ENCODE measurements around the gene COCH.

Gene COCH

DNA sequence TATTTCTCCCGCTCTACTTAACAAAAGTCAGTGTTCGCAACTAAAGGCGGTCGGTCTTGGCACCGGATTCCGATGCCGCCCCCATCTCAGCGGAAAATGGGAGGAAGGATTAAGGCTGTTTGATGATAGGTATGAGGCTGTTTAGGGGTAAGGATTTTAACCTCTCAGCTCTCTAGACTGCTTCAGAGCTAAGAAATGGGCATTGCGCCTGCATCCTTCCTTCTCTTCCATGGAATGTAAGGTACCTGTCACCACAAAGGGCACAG is 1.4 kb downstream of the COCH start (continued):
- TF ChIP-seq, protein P1, sequence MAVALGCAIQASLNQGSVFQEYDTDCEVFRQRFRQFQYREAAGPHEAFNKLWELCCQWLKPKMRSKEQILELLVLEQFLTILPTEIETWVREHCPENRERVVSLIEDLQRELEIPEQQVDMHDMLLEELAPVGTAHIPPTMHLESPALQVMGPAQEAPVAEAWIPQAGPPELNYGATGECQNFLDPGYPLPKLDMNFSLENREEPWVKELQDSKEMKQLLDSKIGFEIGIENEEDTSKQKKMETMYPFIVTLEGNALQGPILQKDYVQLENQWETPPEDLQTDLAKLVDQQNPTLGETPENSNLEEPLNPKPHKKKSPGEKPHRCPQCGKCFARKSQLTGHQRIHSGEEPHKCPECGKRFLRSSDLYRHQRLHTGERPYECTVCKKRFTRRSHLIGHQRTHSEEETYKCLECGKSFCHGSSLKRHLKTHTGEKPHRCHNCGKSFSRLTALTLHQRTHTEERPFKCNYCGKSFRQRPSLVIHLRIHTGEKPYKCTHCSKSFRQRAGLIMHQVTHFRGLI (tag by site-specific recombination; IDR thresholded peaks at IDR 0.05), result no peak
- peak; percentile 37; the same call in 1 of the 2 replicates for TF ChIP-seq IKZF3 (tag by site-specific recombination; IDR thresholded peaks at IDR 0.05)
- no peak for TF ChIP-seq ZIC2 (tag by site-specific recombination; IDR thresholded peaks at IDR 0.05)
- TF ChIP-seq ZNF843 (tag by site-specific recombination; IDR thresholded peaks at IDR 0.05), result no peak
- TF ChIP-seq SP3 (tag by site-specific recombination; IDR thresholded peaks at IDR 0.05), result 0 out of 2 replicates have a peak, but pooled peaks have one; percentile 0
- no peak for TF ChIP-seq ZBTB8A (tag by site-specific recombination; IDR thresholded peaks at IDR 0.05)

DNA sequence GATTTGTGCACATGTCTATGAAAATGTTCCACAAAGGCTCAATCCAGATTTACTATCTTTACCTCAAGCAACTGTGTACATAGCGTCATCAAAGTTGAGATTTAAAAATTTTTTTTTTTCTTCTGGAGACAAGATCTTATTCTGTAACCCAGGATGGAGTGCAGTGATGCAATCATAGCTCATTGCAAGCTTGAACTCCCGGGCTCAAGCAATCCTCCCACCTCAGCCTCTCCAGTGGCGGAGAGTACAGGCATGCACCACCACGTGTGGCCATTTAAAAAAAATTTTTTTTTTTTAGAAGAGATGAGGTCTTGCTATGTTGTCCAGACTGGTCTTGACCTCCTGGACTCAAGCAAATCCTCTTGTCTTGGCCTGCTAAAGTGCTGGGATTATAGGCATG is 2.3 kb downstream of the COCH start:
- Histone ChIP-seq H3K27ac (ENCODE audit: extremely low read depth, low read depth, low read length) (no peak overlapping the region), H3K36me3 (ENCODE audit: control insufficient read depth in 2 of 2, insufficient read depth in 1 of 2, low read length in 2 of 2) (peaks cover 32 to 43% of the 10 kb centered on the region in 2 experiments), H3K9me3 (ENCODE audit: control insufficient read depth, insufficient read depth, low read depth, low read length) (no peaks in the 10 kb centered on the region), H3K4me3 (ENCODE audit: low read depth, low read length) (no peak overlapping the region), H3K4me1 (ENCODE audit: control insufficient read depth, insufficient read depth, low read length) (peaks cover 5% of the 10 kb centered on the region; the same call in 1 of the 2 replicates)
- ChIA-PET POLR2A (no interaction called here), CTCF (interaction anchor here (0.6 to 0.7 kb wide), 2 partner anchors 29 to 234 kb away, joined by 3 to 4 read pairs; no protein-coding TSS in a partner anchor)
- TF ChIP-seq SP2 (tag by site-specific recombination; IDR thresholded peaks at IDR 0.05) (no peak), ZXDB (tag by site-specific recombination; IDR thresholded peaks at IDR 0.05) (no peak), ZNF169 (tag by site-specific recombination; IDR thresholded peaks at IDR 0.05) (no peak), ZNF629 (tag by site-specific recombination; IDR thresholded peaks at IDR 0.05) (peak; percentile 27; the same call in 1 of the 2 replicates), ZNF10 (tag by site-specific recombination; IDR thresholded peaks at IDR 0.05) (no peak), ZNF48 (tag by site-specific recombination; IDR thresholded peaks at IDR 0.05) (no peak), ZSCAN23 (tag by site-specific recombination; IDR thresholded peaks at IDR 0.05) (no peak), TCF7L2 (IDR thresholded peaks at IDR 0.05; ENCODE audit: borderline replicate concordance, low read depth, low read length) (no peak), GLI2 (tag by site-specific recombination; IDR thresholded peaks at IDR 0.05; ENCODE audit: borderline replicate concordance, low read depth) (no peak), ZNF416 (tag by site-specific recombination; IDR thresholded peaks at IDR 0.05) (no peak), ZFP3 (tag by site-specific recombination; IDR thresholded peaks at IDR 0.05; ENCODE audit: low read depth) (no peak), ZNF596 (tag by site-specific recombination; IDR thresholded peaks at IDR 0.05) (no peak), ZNF223 (tag by site-specific recombination; IDR thresholded peaks at IDR 0.05) (no peak), ZNF266 (tag by site-specific recombination; IDR thresholded peaks at IDR 0.05; ENCODE audit: low read depth) (no peak)
- TF ChIP-seq, protein P2, sequence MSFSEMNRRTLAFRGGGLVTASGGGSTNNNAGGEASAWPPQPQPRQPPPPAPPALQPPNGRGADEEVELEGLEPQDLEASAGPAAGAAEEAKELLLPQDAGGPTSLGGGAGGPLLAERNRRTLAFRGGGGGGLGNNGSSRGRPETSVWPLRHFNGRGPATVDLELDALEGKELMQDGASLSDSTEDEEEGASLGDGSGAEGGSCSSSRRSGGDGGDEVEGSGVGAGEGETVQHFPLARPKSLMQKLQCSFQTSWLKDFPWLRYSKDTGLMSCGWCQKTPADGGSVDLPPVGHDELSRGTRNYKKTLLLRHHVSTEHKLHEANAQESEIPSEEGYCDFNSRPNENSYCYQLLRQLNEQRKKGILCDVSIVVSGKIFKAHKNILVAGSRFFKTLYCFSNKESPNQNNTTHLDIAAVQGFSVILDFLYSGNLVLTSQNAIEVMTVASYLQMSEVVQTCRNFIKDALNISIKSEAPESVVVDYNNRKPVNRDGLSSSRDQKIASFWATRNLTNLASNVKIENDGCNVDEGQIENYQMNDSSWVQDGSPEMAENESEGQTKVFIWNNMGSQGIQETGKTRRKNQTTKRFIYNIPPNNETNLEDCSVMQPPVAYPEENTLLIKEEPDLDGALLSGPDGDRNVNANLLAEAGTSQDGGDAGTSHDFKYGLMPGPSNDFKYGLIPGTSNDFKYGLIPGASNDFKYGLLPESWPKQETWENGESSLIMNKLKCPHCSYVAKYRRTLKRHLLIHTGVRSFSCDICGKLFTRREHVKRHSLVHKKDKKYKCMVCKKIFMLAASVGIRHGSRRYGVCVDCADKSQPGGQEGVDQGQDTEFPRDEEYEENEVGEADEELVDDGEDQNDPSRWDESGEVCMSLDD (tag by site-specific recombination; IDR thresholded peaks at IDR 0.05), result no peak
- TF ChIP-seq, protein P3, sequence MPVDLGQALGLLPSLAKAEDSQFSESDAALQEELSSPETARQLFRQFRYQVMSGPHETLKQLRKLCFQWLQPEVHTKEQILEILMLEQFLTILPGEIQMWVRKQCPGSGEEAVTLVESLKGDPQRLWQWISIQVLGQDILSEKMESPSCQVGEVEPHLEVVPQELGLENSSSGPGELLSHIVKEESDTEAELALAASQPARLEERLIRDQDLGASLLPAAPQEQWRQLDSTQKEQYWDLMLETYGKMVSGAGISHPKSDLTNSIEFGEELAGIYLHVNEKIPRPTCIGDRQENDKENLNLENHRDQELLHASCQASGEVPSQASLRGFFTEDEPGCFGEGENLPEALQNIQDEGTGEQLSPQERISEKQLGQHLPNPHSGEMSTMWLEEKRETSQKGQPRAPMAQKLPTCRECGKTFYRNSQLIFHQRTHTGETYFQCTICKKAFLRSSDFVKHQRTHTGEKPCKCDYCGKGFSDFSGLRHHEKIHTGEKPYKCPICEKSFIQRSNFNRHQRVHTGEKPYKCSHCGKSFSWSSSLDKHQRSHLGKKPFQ (tag by site-specific recombination; IDR thresholded peaks at IDR 0.05), result no peak
- TF ChIP-seq, protein P4, sequence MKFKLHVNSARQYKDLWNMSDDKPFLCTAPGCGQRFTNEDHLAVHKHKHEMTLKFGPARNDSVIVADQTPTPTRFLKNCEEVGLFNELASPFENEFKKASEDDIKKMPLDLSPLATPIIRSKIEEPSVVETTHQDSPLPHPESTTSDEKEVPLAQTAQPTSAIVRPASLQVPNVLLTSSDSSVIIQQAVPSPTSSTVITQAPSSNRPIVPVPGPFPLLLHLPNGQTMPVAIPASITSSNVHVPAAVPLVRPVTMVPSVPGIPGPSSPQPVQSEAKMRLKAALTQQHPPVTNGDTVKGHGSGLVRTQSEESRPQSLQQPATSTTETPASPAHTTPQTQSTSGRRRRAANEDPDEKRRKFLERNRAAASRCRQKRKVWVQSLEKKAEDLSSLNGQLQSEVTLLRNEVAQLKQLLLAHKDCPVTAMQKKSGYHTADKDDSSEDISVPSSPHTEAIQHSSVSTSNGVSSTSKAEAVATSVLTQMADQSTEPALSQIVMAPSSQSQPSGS (tag by site-specific recombination; IDR thresholded peaks at IDR 0.05; ENCODE audit: low read depth), result peak; percentile 14; the same call in 1 of the 2 replicates
- TF ChIP-seq, protein P5, sequence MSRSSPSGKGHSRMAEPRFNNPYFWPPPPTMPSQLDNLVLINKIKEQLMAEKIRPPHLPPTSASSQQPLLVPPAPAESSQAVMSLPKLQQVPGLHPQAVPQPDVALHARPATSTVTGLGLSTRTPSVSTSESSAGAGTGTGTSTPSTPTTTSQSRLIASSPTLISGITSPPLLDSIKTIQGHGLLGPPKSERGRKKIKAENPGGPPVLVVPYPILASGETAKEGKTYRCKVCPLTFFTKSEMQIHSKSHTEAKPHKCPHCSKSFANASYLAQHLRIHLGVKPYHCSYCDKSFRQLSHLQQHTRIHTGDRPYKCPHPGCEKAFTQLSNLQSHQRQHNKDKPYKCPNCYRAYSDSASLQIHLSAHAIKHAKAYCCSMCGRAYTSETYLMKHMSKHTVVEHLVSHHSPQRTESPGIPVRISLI (tag by site-specific recombination; IDR thresholded peaks at IDR 0.05), result 0 out of 2 replicates have a peak, but pooled peaks have one; percentile 34
- TF ChIP-seq, protein P6, sequence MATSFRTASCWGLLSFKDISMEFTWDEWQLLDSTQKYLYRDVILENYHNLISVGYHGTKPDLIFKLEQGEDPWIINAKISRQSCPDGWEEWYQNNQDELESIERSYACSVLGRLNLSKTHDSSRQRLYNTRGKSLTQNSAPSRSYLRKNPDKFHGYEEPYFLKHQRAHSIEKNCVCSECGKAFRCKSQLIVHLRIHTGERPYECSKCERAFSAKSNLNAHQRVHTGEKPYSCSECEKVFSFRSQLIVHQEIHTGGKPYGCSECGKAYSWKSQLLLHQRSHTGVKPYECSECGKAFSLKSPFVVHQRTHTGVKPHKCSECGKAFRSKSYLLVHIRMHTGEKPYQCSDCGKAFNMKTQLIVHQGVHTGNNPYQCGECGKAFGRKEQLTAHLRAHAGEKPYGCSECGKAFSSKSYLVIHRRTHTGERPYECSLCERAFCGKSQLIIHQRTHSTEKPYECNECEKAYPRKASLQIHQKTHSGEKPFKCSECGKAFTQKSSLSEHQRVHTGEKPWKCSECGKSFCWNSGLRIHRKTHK (tag by site-specific recombination; IDR thresholded peaks at IDR 0.05), result no peak
- TF ChIP-seq, protein P7, sequence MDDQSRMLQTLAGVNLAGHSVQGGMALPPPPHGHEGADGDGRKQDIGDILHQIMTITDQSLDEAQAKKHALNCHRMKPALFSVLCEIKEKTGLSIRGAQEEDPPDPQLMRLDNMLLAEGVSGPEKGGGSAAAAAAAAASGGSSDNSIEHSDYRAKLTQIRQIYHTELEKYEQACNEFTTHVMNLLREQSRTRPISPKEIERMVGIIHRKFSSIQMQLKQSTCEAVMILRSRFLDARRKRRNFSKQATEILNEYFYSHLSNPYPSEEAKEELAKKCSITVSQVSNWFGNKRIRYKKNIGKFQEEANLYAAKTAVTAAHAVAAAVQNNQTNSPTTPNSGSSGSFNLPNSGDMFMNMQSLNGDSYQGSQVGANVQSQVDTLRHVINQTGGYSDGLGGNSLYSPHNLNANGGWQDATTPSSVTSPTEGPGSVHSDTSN (CRISPR knock-in tag; IDR thresholded peaks at IDR 0.05), result no peak
